Measurements from ENCODE around the gene ZNF45.

ZNF45 gene

DNA sequence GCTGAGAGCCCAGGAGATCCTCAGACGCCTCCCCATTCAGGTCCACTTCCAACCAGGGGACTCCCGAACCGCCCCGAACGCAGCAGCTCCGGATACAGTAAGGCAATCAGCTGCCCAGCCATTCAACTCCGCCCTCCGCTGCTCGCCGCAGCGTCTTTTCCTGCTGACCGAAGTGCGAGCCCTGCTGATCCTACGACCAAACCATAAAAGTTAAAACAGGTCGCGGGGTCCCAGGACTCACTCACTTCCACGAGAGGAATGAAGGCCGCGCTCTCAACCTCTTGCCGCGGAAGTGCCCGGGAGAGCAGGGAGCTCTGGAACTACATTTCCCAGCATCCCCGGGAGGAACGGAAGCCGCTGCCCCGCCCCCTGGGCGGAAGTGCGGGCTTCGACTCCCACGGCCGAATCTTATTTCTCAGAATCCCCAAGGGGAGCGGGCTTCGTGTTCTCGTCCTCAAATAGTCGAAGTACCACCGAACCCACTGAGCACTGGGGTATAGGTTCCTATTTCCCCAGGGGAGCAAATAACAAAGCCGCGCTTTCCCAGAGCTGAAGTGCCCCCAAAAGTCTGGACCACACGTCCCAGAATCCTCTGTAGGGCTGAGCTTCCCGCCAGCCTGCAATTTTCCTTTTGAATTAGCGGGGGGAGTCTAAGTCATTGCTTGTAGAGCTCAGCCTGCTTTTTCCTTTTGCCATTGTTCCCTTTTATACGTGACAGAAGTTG is at the start of gene ZNF45:
Gene ZNF45 (minus strand): TSS at position 298 of the 724 bp plus-strand sequence. CDS start 13,097 bp downstream, outside the sequence.
- peak within 1 kb of the TSS; percentile 51 to 86 for H3K27ac ChIP-seq
- no peak for TF ChIP-seq CTCF (IDR thresholded peaks at IDR 0.05)
- DNase-seq (ENCODE audit: low spot score) = peak; percentile 92

GRCh38 chr19:43984687-43985000 is 49.6 kb upstream of the ZNF45 start:
- peak overlapping the region; percentile 67 to 87 for H3K27ac ChIP-seq
- peak overlapping the region; percentile 81 for H3K4me3 ChIP-seq
- no peak for DNase-seq (ENCODE audit: low spot score)
- TF ChIP-seq CTCF (IDR thresholded peaks at IDR 0.05) = no peak

More for the DNA sequence above, at the start of gene ZNF45:
- peak within 1 kb of the TSS; percentile 73 for H3K4me3 ChIP-seq

- TF ChIP-seq CTCF (IDR thresholded peaks at IDR 0.05) = no peak
- H3K27ac ChIP-seq = peak within 1 kb of the TSS; percentile 67 to 87
- H3K4me3 ChIP-seq = peak within 1 kb of the TSS; percentile 81
- peak; percentile 95 for DNase-seq (ENCODE audit: low spot score)
Measured at GRCh38 chr19:43983912-43984686, 49.0 kb upstream of the ZNF45 start, which contains the start of gene ZNF155. Gene ZNF155, plus strand, starts transcription at chr19:43984188. Its CDS starts 4,356 bp downstream, at chr19:43988544.

DNA sequence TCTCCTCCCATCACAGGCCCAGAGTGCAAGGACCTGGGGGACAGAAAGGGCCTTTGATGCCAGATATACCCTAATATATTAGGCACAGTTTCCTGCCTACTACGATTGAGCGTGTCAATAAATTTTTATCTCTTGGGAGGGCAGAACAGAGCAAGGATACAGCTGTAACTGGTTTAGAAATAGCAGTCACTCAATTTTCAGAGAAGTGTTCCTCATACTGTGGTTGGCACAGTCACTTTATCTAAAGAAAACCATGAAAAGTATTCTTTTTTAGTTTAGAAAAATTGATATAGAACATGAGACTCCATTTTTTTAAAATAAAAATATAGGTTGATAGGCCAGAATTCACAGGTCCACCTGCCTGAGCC is 48.4 kb upstream of the ZNF45 start:
- Histone ChIP-seq H3K27ac (peak overlapping the region in 1 of 2 donors; percentile 67), H3K4me3 (peak overlapping the region; percentile 81)
- TF ChIP-seq CTCF (IDR thresholded peaks at IDR 0.05) = no peak
- DNase-seq (ENCODE audit: low spot score) = no peak

DNA sequence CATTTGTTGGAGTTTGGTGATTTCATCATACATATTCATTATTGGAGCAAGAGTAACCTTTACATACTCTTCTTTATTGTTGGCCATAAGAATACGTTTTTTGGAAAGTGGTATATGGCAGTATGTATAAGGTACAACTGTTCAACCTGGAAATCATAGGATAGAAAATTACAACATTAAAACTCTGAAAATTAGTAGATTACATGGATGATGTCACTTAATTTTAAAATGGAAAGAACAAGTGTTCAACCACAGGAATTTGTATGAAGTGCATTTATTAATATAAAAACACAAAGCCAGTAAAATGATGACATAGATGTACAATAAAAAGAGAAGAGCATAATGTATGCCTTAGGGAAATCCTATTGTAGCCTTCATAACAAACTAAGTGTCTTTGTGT is 41.6 kb upstream of the ZNF45 start:
- no peak overlapping the region for H3K27ac ChIP-seq
- no peak for DNase-seq (ENCODE audit: low spot score)
- no peak for TF ChIP-seq CTCF (IDR thresholded peaks at IDR 0.05)

DNA sequence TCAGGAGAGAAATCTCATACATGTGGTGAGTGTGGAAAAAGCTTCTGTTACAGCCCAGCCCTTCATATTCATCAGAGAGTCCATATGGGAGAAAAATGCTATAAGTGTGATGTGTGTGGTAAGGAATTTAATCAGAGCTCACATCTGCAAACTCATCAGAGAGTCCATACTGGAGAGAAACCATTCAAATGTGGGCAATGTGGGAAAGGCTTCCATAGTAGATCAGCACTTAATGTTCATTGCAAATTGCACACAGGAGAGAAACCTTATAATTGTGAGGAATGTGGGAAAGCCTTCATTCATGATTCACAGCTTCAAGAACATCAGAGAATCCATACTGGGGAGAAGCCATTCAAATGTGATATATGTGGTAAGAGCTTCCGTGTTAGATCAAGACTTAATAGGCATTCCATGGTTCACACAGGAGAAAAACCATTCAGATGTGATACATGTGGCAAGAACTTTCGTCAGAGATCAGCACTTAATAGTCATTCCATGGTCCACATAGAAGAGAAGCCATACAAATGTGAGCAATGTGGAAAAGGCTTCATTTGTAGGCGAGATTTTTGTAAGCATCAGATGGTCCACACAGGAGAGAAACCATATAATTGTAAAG is 31.1 kb upstream of the ZNF45 start:
- H3K4me3 ChIP-seq = peak overlapping the region; percentile 43
- H3K27ac ChIP-seq = no peak overlapping the region
- DNase-seq (ENCODE audit: low spot score) = no peak
- TF ChIP-seq CTCF (IDR thresholded peaks at IDR 0.05) = no peak

More for the DNA sequence above, 41.6 kb upstream of the ZNF45 start:
- no peak overlapping the region for H3K4me3 ChIP-seq
